ENCODE data around the gene DMTF1.

Gene DMTF1

DNA sequence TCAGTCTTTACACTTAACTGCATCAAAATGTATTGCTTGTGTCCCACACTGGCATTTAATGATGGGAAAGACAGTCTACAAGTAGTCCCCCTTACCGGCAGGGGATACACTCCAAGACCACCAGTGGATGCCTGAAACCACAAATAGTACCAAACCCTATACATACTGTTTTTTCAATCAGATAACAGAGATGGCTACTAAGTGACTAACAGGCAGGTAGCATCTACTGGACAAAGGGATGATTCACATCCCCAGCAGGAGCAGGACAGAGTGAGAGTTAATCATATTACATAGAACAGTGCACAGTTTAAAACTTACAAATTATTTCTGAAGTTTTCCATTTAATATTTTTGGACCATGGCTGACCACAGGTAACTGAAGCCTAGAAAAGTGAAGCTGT lies 54.1 kb downstream of the DMTF1 start (continued):
- TF ChIP-seq, protein P1, sequence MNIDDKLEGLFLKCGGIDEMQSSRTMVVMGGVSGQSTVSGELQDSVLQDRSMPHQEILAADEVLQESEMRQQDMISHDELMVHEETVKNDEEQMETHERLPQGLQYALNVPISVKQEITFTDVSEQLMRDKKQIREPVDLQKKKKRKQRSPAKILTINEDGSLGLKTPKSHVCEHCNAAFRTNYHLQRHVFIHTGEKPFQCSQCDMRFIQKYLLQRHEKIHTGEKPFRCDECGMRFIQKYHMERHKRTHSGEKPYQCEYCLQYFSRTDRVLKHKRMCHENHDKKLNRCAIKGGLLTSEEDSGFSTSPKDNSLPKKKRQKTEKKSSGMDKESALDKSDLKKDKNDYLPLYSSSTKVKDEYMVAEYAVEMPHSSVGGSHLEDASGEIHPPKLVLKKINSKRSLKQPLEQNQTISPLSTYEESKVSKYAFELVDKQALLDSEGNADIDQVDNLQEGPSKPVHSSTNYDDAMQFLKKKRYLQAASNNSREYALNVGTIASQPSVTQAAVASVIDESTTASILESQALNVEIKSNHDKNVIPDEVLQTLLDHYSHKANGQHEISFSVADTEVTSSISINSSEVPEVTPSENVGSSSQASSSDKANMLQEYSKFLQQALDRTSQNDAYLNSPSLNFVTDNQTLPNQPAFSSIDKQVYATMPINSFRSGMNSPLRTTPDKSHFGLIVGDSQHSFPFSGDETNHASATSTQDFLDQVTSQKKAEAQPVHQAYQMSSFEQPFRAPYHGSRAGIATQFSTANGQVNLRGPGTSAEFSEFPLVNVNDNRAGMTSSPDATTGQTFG (tag by site-specific recombination; IDR thresholded peaks at IDR 0.05; ENCODE audit: borderline replicate concordance) = no peak
- TF ChIP-seq ZNF341 (tag by site-specific recombination; IDR thresholded peaks at IDR 0.05; ENCODE audit: low read depth) = no peak
- no peak for TF ChIP-seq RBAK (tag by site-specific recombination; IDR thresholded peaks at IDR 0.05)
- TF ChIP-seq, protein P2, sequence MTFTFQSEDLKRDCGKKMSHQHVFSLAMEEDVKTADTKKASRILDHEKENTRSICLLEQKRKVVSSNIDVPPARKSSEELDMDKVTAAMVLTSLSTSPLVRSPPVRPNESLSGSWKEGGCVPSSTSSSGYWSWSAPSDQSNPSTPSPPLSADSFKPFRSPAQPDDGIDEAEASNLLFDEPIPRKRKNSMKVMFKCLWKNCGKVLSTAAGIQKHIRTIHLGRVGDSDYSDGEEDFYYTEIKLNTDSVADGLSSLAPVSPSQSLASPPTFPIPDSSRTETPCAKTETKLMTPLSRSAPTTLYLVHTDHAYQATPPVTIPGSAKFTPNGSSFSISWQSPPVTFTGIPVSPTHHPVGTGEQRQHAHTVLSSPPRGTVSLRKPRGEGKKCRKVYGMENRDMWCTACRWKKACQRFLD (tag by site-specific recombination; IDR thresholded peaks at IDR 0.05) = no peak
- TF ChIP-seq ZSCAN23 (tag by site-specific recombination; IDR thresholded peaks at IDR 0.05) = no peak

DNA sequence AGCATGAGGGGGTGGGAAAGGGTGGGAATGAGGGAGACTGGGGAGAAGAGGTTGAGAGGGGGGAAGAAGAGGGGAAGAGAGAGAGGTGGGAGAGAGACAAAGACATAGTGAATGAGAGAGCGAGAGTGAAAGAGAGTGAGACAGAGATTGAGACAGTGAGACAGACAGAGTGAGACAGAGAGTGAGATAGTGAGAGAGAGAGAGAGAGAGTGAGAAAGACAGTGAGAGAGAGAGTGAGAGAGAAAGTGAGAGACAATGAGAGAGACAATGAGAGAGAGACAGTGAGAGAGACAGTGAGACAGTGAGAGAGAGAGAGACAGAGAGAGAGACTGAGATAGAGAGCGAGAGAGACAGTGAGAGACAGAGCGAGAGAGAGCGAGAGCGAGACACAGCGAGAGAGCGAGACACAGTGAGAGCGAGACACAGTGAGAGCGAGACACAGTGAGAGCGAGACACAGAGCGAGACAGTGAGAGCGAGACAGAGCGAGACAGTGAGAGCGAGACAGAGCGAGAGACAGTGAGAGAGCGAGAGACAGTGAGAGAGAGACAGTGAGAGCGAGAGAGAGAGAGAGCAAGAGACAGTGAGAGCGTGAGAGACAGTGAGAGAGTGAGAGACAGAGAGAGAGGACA lies 57.2 kb downstream of the DMTF1 start:
- ChIA-PET POLR2A (no interaction called here), CTCF (no interaction called here)
- no peak overlapping the region for H3K27ac ChIP-seq (ENCODE audit: extremely low read depth, low read depth, low read length)
- H3K36me3 ChIP-seq (ENCODE audit: control insufficient read depth in 2 of 2, insufficient read depth in 1 of 2, low read length in 2 of 2) = peaks cover 0 to 9% of the 10 kb centered on the region in 2 experiments; a peak in 1 of 3 replicates
- no peaks in the 10 kb centered on the region; the same call in 1 of the 2 replicates for H3K4me1 ChIP-seq (ENCODE audit: control insufficient read depth, insufficient read depth, low read length)
- TF ChIP-seq ZNF596 (tag by site-specific recombination; IDR thresholded peaks at IDR 0.05) (peak; percentile 98), ZNF202 (tag by site-specific recombination; IDR thresholded peaks at IDR 0.05; ENCODE audit: borderline replicate concordance) (peak; percentile 21; the same call in 1 of the 2 replicates), ZNF549 (tag by site-specific recombination; IDR thresholded peaks at IDR 0.05) (no peak), HOXC10 (CRISPR knock-in tag; IDR thresholded peaks at IDR 0.05) (no peak), ZNF223 (tag by site-specific recombination; IDR thresholded peaks at IDR 0.05) (no peak), PRDM1 (tag by site-specific recombination; IDR thresholded peaks at IDR 0.05) (peak; percentile 99), ZNF366 (tag by site-specific recombination; conservative IDR thresholded peaks at IDR 0.05) (peak; percentile 59; the same call in 1 of the 2 replicates), EGR2 (tag by site-specific recombination; IDR thresholded peaks at IDR 0.05; ENCODE audit: low read depth) (no peak), ZNF544 (tag by site-specific recombination; IDR thresholded peaks at IDR 0.05) (no peak)
- TF ChIP-seq, protein P3, sequence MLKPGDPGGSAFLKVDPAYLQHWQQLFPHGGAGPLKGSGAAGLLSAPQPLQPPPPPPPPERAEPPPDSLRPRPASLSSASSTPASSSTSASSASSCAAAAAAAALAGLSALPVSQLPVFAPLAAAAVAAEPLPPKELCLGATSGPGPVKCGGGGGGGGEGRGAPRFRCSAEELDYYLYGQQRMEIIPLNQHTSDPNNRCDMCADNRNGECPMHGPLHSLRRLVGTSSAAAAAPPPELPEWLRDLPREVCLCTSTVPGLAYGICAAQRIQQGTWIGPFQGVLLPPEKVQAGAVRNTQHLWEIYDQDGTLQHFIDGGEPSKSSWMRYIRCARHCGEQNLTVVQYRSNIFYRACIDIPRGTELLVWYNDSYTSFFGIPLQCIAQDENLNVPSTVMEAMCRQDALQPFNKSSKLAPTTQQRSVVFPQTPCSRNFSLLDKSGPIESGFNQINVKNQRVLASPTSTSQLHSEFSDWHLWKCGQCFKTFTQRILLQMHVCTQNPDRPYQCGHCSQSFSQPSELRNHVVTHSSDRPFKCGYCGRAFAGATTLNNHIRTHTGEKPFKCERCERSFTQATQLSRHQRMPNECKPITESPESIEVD (tag by site-specific recombination; IDR thresholded peaks at IDR 0.05) = no peak
- no peaks in the 10 kb centered on the region for H3K9me3 ChIP-seq (ENCODE audit: control insufficient read depth, insufficient read depth, low read depth, low read length)
- no peak overlapping the region for H3K4me3 ChIP-seq (ENCODE audit: low read depth, low read length)

DNA sequence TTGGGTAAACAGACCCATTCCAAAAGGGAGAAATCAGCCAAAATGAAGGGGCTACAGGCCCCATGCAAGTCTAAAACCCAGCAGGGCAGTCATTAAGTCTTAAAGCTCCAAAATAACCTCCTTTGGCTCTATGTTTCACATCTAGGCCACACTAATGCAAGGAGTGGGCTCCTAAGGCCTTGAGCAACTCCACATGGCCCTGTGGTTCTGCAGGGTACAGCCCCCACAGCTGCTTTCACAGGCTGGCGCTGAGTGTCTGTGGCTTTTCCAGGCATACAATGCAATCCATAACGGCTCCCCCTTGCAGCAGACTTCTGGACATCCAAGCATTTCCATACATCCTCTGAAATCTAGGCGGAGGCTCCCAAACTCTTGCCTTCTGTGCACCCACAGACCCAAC lies 58.3 kb downstream of the DMTF1 start:
- no peak for TF ChIP-seq ZIC2 (tag by site-specific recombination; IDR thresholded peaks at IDR 0.05)
- TF ChIP-seq GLIS1 (tag by site-specific recombination; IDR thresholded peaks at IDR 0.05) = no peak
- CTCF ChIA-PET = no interaction called here
- Histone ChIP-seq H3K9me3 (ENCODE audit: control insufficient read depth, insufficient read depth, low read depth, low read length) (no peaks in the 10 kb centered on the region), H3K4me3 (ENCODE audit: low read depth, low read length) (no peak overlapping the region), H3K36me3 (ENCODE audit: control insufficient read depth in 2 of 2, insufficient read depth in 1 of 2, low read length in 2 of 2) (peaks cover 0 to 9% of the 10 kb centered on the region in 2 experiments; a peak in 2 of 3 replicates), H3K4me1 (ENCODE audit: control insufficient read depth, insufficient read depth, low read length) (no peaks in the 10 kb centered on the region; the same call in 1 of the 2 replicates), H3K27ac (ENCODE audit: extremely low read depth, low read depth, low read length) (no peak overlapping the region)
- POLR2A ChIA-PET = no interaction called here

Measured in HEK293 (cell line).